K562 (cell line): ENCODE results near the gene COL25A1. TPM values are rescaled to one million over a fixed set of nuclear protein-coding genes. Genes with fewer than 3 reads are reported as not detected.

ENCODE experiments used
- ATAC-seq: fragments of 200-7000 bp; cut with Tn5 transposase; 3 replicates; pipeline ENCODE4 v1.9.1; 2020; ENCODE audit warnings: moderate library complexity
- BruUV-seq: library from RNA; stranded (reverse); fragments of 400-500 nt; replicated peaks from 2 replicates; lab custom pipeline; 2021; lab: Mats Ljungman, UMichigan
- CTCF ChIA-PET: fragments of 300-600 bp; formaldehyde crosslinking; extraction: SDS; loops from one replicate; lab custom pipeline; 2021; ENCODE audit warnings: low intra/inter-chr PET ratio; lab: Yijun Ruan, JAX
- POLR2A ChIA-PET: fragments of 300-600, 350-650 bp; sonication (Branson Sonifier 250); formaldehyde crosslinking; extraction: SDS; loops from one replicate; lab custom pipeline; 2021; ENCODE audit warnings: antibody characterized with exemption, inconsistent platforms; lab: Yijun Ruan, JAX
- DNase-seq, 4 experiments: peaks; one replicate each; pipeline versions ENCODE4 v3.0.0 to v3.0.0-alpha.2; 2011 to 2018; ENCODE audit warnings: low spot score in 3 of 4, mixed read lengths in 3 of 4; ENCODE audit errors: extremely low read depth in 1 of 4
- FAIRE-seq: peaks from 2 replicates; lab custom pipeline; 2011; peaks lifted over from hg19 to GRCh38; lab: Jason Lieb, UNC
- H2AFZ ChIP-seq: 2 replicates; pipeline ENCODE4 v1.6.0; 2011; ENCODE audit warnings: low read depth, low read length, control low read depth, inconsistent platforms
- H3K27ac ChIP-seq: fragments of 200-600 bp; 3 replicates; pipeline ENCODE4 v1.8.0; 2011; ENCODE audit warnings: low read depth, mild to moderate bottlenecking, control low read depth, inconsistent platforms, low read length, moderate library complexity, mixed read lengths; ENCODE audit errors: extremely low read depth
- H3K27me3 ChIP-seq, 2 experiments: fragments of 300-600 bp in 1 of 2; 2 replicates in 1 of 2; 3 replicates in 1 of 2; pipeline versions ENCODE4 v1.6.0 to v1.8.0; 2011; ENCODE audit warnings: inconsistent platforms in 2 of 2, low read length in 2 of 2, mild to moderate bottlenecking in 1 of 2, mixed read lengths in 1 of 2, moderate library complexity in 1 of 2; ENCODE audit not compliant: control insufficient read depth in 2 of 2, insufficient read depth in 2 of 2
- H3K36me3 ChIP-seq: fragments of 300-600 bp; 3 replicates; pipeline ENCODE4 v1.8.0; 2011; ENCODE audit warnings: mild to moderate bottlenecking, low read length, inconsistent platforms; ENCODE audit not compliant: control insufficient read depth, insufficient read depth
- H3K4me1 ChIP-seq, 2 experiments: fragments of 200-600 bp in 1 of 2; replicated peaks in 1 of 2; 2 replicates in 1 of 2; 3 replicates in 1 of 2; pipeline versions ENCODE4 v1.5.1 to v1.8.0; 2011; ENCODE audit warnings: inconsistent platforms in 2 of 2, low read length in 2 of 2, mild to moderate bottlenecking in 1 of 2, mixed read lengths in 1 of 2, moderate library complexity in 1 of 2; ENCODE audit not compliant: control insufficient read depth in 2 of 2, insufficient read depth in 2 of 2
- H3K4me2 ChIP-seq: 2 replicates; pipeline ENCODE4 v1.6.1; 2011; ENCODE audit warnings: low read length, control low read depth, inconsistent platforms, mixed read lengths; ENCODE audit not compliant: insufficient read depth
- H3K4me3 ChIP-seq: fragments of 200-600 bp; sonication (generic), shearing (Covaris generic); 2 replicates; pipeline ENCODE4 v1.5.1; 2016; ENCODE audit warnings: control low read depth, inconsistent platforms
- H3K79me2 ChIP-seq: fragments of 200-600 bp; 3 replicates; pipeline ENCODE4 v1.8.0; 2011; ENCODE audit warnings: low read length, inconsistent platforms; ENCODE audit not compliant: control insufficient read depth, insufficient read depth
- H3K9ac ChIP-seq, 2 experiments: 2 replicates each; pipeline versions ENCODE4 v1.6.0 to v1.6.1; 2011; ENCODE audit warnings: low read depth in 2 of 2, low read length in 2 of 2, control low read depth in 1 of 2, inconsistent platforms in 1 of 2, mild to moderate bottlenecking in 1 of 2, mixed read lengths in 1 of 2; ENCODE audit not compliant: insufficient read depth in 1 of 2
- H3K9me1 ChIP-seq: one replicate; pipeline ENCODE4 v1.6.0; 2011; ENCODE audit warnings: inconsistent platforms, mild to moderate bottlenecking, low read length, moderate library complexity; ENCODE audit not compliant: control insufficient read depth, insufficient read depth
- H3K9me3 ChIP-seq: replicated peaks from 2 replicates; pipeline ENCODE4 v1.5.1; 2011; ENCODE audit warnings: low read depth, low read length, inconsistent platforms; ENCODE audit not compliant: control insufficient read depth, insufficient read depth
- H4K20me1 ChIP-seq: replicated peaks from 2 replicates; pipeline ENCODE4 v1.6.1; 2011; ENCODE audit warnings: low read length, inconsistent platforms, mixed read lengths; ENCODE audit not compliant: control insufficient read depth, insufficient read depth
- ERF ChIP-seq: fragments of 450-650 bp; formaldehyde crosslinking; IDR thresholded peaks from 2 replicates; pipeline ENCODE4 v1.4.0; 2020; ENCODE audit warnings: mild to moderate bottlenecking, mixed read lengths
- JUN ChIP-seq, 2 experiments: sonication (generic) in 1 of 2; formaldehyde crosslinking in 1 of 2; IDR thresholded peaks; 2 replicates each; pipeline versions ENCODE4 v1.6.1 to v1.8.0; 2012 to 2022; ENCODE audit warnings: borderline replicate concordance in 2 of 2, mild to moderate bottlenecking in 2 of 2, improper control_type of control experiment in 1 of 2, low read depth in 1 of 2, low read length in 1 of 2, missing genetic modification reagents in 1 of 2
- MEIS2 ChIP-seq: fragments of 450-650 bp; IDR thresholded peaks from 2 replicates; pipeline ENCODE4 v1.6.1; 2014; ENCODE audit warnings: mild to moderate bottlenecking; ENCODE audit not compliant: partially characterized antibody
- OTX1 ChIP-seq: fragments of 450-650 bp; formaldehyde crosslinking; IDR thresholded peaks from 2 replicates; pipeline ENCODE4 v1.4.0; 2022; ENCODE audit warnings: mild to moderate bottlenecking
- POLR2AphosphoS2 ChIP-seq: IDR thresholded peaks from 2 replicates; pipeline ENCODE4 v1.6.1; 2012; ENCODE audit warnings: low read length, improper control_type of control experiment
- SNIP1 ChIP-seq: fragments of 450-650 bp; IDR thresholded peaks from 2 replicates; pipeline ENCODE4 v1.7.1; 2017; ENCODE audit warnings: low read depth, mild to moderate bottlenecking
- ZNF583 ChIP-seq: fragments of 250-450 bp; sonication (Bioruptor Pico); IDR thresholded peaks from 2 replicates; pipeline ENCODE4 v1.4.0; 2020
- ZNF696 ChIP-seq: fragments of 250-450 bp; sonication (Bioruptor Pico); conservative IDR thresholded peaks from 2 replicates; pipeline ENCODE4 v1.4.0; 2020; ENCODE audit warnings: mild to moderate bottlenecking, moderate library complexity
- WGBS: fragments of 100-300 bp; shearing (Covaris generic); methylation state at CpG from one replicate; pipeline ENCODE4 v1.1.6; 2016; ENCODE audit warnings: low coverage, mixed read lengths; ENCODE audit not compliant: insufficient coverage; ENCODE audit errors: missing lambda C conversion rate; 5-methylcytosine and 5-hydroxymethylcytosine counted together
- in situ Hi-C: fragments of 300-500 bp; cut with MboI; formaldehyde crosslinking; loops from 4 replicates; pipeline ENCODE4 v1.15.0; 2018; ENCODE audit warnings: inconsistent platforms, mixed read lengths
- intact Hi-C: fragments of 100-400 bp; cut with micrococcal nuclease; formaldehyde crosslinking; loops from 2 replicates; pipeline ENCODE4 v1.14.2; 2022
- polyA plus RNA-seq, 8 experiments: library from polyadenylated mRNA; depleted of rRNA in 4 of 8; stranded (reverse) in 5 of 8; unstranded in 3 of 8; fragments of >200 nt; fragmentation: Nextera tagmentation in 2 of 8; fragmentation: Illumina TruSeq in 1 of 8; extraction: Ambion mirVana in 2 of 8; extraction: Trizol in 1 of 8; gene quantifications; 2 replicates each; pipeline versions ENCODE4 v1.2.1 to v1.2.3, GENCODE V29; 2011 to 2014; ENCODE audit warnings: inconsistent platforms in 1 of 8, missing spikeins in 1 of 8
- total RNA-seq, 7 experiments: library from RNA; depleted of rRNA in 6 of 7; stranded (reverse); fragments of >200 nt in 6 of 7; fragmentation: Illumina TruSeq in 2 of 7; extraction: Trizol in 2 of 7; gene quantifications; 2 replicates each; pipeline versions ENCODE4 v1.2.1 to v1.2.3, GENCODE V29; 2011 to 2021; ENCODE audit warnings: low replicate concordance in 1 of 7
- TF ChIP-seq, protein P1 (sequence below), 3 experiments: fragments of 200-800 bp in 1 of 3; sonication (Bioruptor generic) in 1 of 3; sonication (generic) in 1 of 3; formaldehyde crosslinking in 1 of 3; IDR thresholded peaks; 2 replicates each; pipeline versions ENCODE4 v1.6.1 to v1.8.0; 2016 to 2022; ENCODE audit warnings: mild to moderate bottlenecking in 2 of 3, missing compliant biosample characterization in 2 of 3, missing genetic modification characterization in 2 of 3, missing genetic modification reagents in 1 of 3
- TF ChIP-seq, protein P2 (sequence below): fragments of 450-650 bp; IDR thresholded peaks from 2 replicates; pipeline ENCODE4 v1.6.1; 2018; ENCODE audit not compliant: partially characterized antibody
- TF ChIP-seq, protein P3 (sequence below): sonication (generic); formaldehyde crosslinking; IDR thresholded peaks from 2 replicates; pipeline ENCODE4 v1.9.0; 2022; ENCODE audit warnings: mild to moderate bottlenecking, missing genetic modification reagents

COL25A1 gene
- total and polyA plus RNA-seq, 9 of the 15 experiments (the other 6 are each of a cell fraction or from before 2014, with no cell fraction given) = 0.03 to 0.62 (median 0.27) TPM

DNA sequence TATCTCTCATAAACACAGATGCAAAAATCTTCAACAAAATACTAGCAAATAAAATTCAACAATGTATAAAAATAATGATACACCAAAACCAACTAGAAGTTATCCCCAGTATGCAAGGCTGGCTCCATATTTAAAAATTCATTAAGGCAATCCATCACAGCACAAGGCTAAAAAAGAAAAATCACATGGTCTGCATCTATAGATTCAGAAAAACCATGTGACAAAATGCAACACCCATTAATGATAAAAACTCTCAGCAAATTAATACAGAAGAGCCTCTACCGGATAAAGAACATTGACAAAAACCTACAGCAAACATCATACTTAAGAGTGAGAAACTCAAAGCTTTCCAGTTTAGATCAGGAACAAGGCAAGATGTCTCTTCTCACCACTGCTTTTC is 182.6 kb downstream of the COL25A1 start (continued):
- TF ChIP-seq, protein P1, sequence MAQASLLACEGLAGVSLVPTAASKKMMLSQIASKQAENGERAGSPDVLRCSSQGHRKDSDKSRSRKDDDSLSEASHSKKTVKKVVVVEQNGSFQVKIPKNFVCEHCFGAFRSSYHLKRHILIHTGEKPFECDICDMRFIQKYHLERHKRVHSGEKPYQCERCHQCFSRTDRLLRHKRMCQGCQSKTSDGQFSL (CRISPR knock-in tag; IDR thresholded peaks at IDR 0.05) = no peak
- TF ChIP-seq, protein P1 (tag; IDR thresholded peaks at IDR 0.05) = no peak
- TF ChIP-seq ZNF583 = no peak
- TF ChIP-seq SNIP1 = no peak
- no peak for TF ChIP-seq OTX1 (CRISPR knock-in tag)

DNA sequence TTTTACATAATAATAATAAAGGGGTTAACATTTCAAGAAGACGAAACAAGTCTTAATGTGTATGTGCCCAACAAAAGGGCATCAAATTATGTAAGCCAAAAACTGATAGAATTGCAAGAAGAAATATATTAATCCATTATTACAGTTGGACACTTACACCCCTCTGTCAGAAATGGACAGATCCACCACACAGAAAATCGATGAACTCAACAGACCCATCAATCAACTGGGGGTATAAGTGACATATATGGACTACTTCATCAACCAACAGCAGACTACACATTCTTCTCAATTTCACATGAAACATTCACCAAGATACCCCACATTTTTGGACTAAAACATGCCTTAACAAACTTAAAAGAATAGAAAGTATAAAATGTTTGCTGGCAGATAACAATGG is 183.8 kb downstream of the COL25A1 start:
- Histone ChIP-seq H4K20me1 (no peaks in the 10 kb centered on the region), H3K4me3 (no peak overlapping the region), H3K4me2 (no peak overlapping the region), H3K9me3 (no peaks in the 10 kb centered on the region), H3K9ac (no peak overlapping the region), H3K36me3 (no peaks in the 10 kb centered on the region), H2AFZ (no peak overlapping the region), H3K4me1 (no peaks in the 10 kb centered on the region), H3K79me2 (no peaks in the 10 kb centered on the region), H3K27ac (no peak overlapping the region), H3K27me3 (no peaks in the 10 kb centered on the region), H3K9me1 (no peaks in the 10 kb centered on the region)
- ATAC-seq = no peak
- 46% methylated on average over 2 of the region's 2 CpGs for WGBS
- ChIA-PET POLR2A (no interaction called here), CTCF (no interaction called here)
- FAIRE-seq = no peak
- intact Hi-C loops (no loop called here), in situ Hi-C loops (no loop called here)
- DNase-seq = no peak
- no TSS peak for BruUV-seq
- TF ChIP-seq, protein P2, sequence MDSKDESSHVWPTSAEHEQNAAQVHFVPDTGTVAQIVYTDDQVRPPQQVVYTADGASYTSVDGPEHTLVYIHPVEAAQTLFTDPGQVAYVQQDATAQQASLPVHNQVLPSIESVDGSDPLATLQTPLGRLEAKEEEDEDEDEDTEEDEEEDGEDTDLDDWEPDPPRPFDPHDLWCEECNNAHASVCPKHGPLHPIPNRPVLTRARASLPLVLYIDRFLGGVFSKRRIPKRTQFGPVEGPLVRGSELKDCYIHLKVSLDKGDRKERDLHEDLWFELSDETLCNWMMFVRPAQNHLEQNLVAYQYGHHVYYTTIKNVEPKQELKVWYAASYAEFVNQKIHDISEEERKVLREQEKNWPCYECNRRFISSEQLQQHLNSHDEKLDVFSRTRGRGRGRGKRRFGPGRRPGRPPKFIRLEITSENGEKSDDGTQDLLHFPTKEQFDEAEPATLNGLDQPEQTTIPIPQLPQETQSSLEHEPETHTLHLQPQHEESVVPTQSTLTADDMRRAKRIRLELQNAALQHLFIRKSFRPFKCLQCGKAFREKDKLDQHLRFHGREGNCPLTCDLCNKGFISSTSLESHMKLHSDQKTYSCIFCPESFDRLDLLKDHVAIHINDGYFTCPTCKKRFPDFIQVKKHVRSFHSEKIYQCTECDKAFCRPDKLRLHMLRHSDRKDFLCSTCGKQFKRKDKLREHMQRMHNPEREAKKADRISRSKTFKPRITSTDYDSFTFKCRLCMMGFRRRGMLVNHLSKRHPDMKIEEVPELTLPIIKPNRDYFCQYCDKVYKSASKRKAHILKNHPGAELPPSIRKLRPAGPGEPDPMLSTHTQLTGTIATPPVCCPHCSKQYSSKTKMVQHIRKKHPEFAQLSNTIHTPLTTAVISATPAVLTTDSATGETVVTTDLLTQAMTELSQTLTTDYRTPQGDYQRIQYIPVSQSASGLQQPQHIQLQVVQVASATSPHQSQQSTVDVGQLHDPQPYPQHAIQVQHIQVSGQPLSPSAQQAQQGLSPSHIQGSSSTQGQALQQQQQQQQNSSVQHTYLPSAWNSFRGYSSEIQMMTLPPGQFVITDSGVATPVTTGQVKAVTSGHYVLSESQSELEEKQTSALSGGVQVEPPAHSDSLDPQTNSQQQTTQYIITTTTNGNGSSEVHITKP = peak; percentile 71
- TF ChIP-seq ERF (no peak), POLR2AphosphoS2 (no peak), ZNF696 (CRISPR knock-in tag) (no peak), JUN (IDR thresholded peaks at IDR 0.05; ENCODE audit: borderline replicate concordance, low read depth, low read length) (no peak), JUN (CRISPR knock-in tag; IDR thresholded peaks at IDR 0.05; ENCODE audit: borderline replicate concordance) (no peak), MEIS2 (peak; percentile 26)
- TF ChIP-seq, protein P3, sequence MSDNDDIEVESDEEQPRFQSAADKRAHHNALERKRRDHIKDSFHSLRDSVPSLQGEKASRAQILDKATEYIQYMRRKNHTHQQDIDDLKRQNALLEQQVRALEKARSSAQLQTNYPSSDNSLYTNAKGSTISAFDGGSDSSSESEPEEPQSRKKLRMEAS (CRISPR knock-in tag) = no peak
